Measurements from ENCODE around the gene TRIM41.
"Not testable (repeated sequence)": the region's sequence is repeated elsewhere in the genome, so short reads cannot be mapped to it uniquely, and the experiment has no call there.

- TF ChIP-seq CTCF (IDR thresholded peaks at IDR 0.05); ZFX (IDR thresholded peaks at IDR 0.05; ENCODE audit: borderline replicate concordance): not testable (repeated sequence)
These were observed 8.8 kb upstream of the TRIM41 start for GRCh38 chr5:181214249-181214648.
